ENCODE measurements around the gene JAKMIP1.

DNA sequence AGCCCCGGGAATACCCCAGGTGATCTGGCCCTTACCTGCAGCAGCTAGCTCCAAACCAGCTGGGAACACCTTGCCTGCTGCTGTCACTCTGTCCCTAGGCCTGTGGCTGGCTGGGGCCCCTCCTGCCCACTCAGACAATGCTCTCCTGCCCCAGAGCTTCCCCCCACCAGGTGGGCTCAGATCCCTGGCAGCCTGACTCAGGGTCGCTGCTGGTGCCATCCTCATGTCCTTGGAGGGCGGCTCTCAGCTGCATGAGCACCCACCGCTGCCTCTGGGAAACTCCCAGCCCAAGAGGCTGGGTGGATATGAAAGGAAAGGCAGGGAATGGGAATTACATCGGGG is 197.9 kb downstream of the JAKMIP1 start:
- TF ChIP-seq POLR2A (IDR thresholded peaks at IDR 0.05): no peak
- TF ChIP-seq CTCF (IDR thresholded peaks at IDR 0.05): no peak
- TF ChIP-seq EP300 (IDR thresholded peaks at IDR 0.05): no peak
